ENCODE measurements around the gene TP53BP2. TPM values are rescaled to one million over a fixed set of nuclear protein-coding genes. Genes with fewer than 3 reads are reported as not detected.

Gene TP53BP2
- total RNA-seq, 4 donors from 2014 or later: 25.6 to 66.7 (median 50.8) TPM

Other genes starting within 250 kb of the TP53BP2 start
- gene CAPN8, start 180.2 kb downstream of the TP53BP2 start, total RNA-seq: under 1 TPM in 2 of 4 donors, not detected in 2; 0.59 to 0.88 TPM
- gene CAPN2, start 133.4 kb downstream of the TP53BP2 start, total RNA-seq: 100 to 1,000 TPM in 3 of 4 donors, 10 to 100 TPM in 1; 96.5 to 170 (median 117) TPM

Data from uterus (tissue), 4 donors.